KMS-11 (cell line): ENCODE results near the gene NLK.

Source experiments
- H2AFZ ChIP-seq: fragments of 200-600 bp; sonication (generic); 2 replicates; pipeline ENCODE4 v1.6.1; 2016; ENCODE audit warnings: antibody characterized with exemption, mixed run types, low read depth
- H3K27ac ChIP-seq: fragments of 200-600 bp; sonication (generic); 2 replicates; pipeline ENCODE4 v1.6.1; 2016; ENCODE audit warnings: mild to moderate bottlenecking, mixed run types
- H3K27me3 ChIP-seq: fragments of 200-600 bp; sonication (generic); 2 replicates; pipeline ENCODE4 v1.6.1; 2017; ENCODE audit warnings: mild to moderate bottlenecking, low read depth, mixed run types, moderate library complexity; ENCODE audit not compliant: insufficient read depth
- H3K36me3 ChIP-seq: fragments of 200-600 bp; sonication (generic); 2 replicates; pipeline ENCODE4 v1.6.1; 2017; ENCODE audit warnings: mild to moderate bottlenecking, mixed run types; ENCODE audit not compliant: insufficient read depth
- H3K4me1 ChIP-seq: fragments of 200-600 bp; sonication (generic); 2 replicates; pipeline ENCODE4 v1.6.1; 2016; ENCODE audit warnings: mild to moderate bottlenecking, low read depth, mixed run types; ENCODE audit not compliant: poor library complexity, severe bottlenecking
- H3K4me2 ChIP-seq: fragments of 200-600 bp; sonication (generic); 2 replicates; pipeline ENCODE4 v1.7.0; 2016; ENCODE audit warnings: mild to moderate bottlenecking, mixed run types
- H3K4me3 ChIP-seq: fragments of 200-600 bp; sonication (generic); IDR thresholded peaks from 2 replicates; pipeline ENCODE4 v1.6.1; 2017; ENCODE audit warnings: low read depth, low read length, mixed read lengths; ENCODE audit not compliant: insufficient read depth
- H3K79me2 ChIP-seq: fragments of 200-600 bp; sonication (generic); 2 replicates; pipeline ENCODE4 v1.6.1; 2016; ENCODE audit warnings: low read depth, mixed run types; ENCODE audit not compliant: insufficient read depth
- H3K9ac ChIP-seq: fragments of 200-600 bp; sonication (generic); 2 replicates; pipeline ENCODE4 v1.6.1; 2016; ENCODE audit warnings: mild to moderate bottlenecking, mixed run types
- H4K20me1 ChIP-seq: fragments of 200-600 bp; sonication (generic); 2 replicates; pipeline ENCODE4 v1.6.1; 2016; ENCODE audit warnings: mild to moderate bottlenecking, mixed run types; ENCODE audit not compliant: insufficient read depth
- CTCF ChIP-seq: fragments of 200-600 bp; sonication (generic); conservative IDR thresholded peaks from 2 replicates; pipeline ENCODE4 v1.6.1; 2017; ENCODE audit warnings: low read depth, mild to moderate bottlenecking, antibody characterized with exemption, low read length, moderate library complexity, mixed read lengths

The NLK gene

GRCh38 chr17:28144019-28144418, 101.5 kb downstream of the NLK start:
- Histone ChIP-seq H3K4me3 (no peak overlapping the region), H3K4me1 (no peaks in the 10 kb centered on the region), H3K36me3 (no peaks in the 10 kb centered on the region), H3K9ac (no peak overlapping the region), H3K4me2 (no peak overlapping the region), H3K27me3 (no peaks in the 10 kb centered on the region), H4K20me1 (no peaks in the 10 kb centered on the region), H2AFZ (no peak overlapping the region), H3K27ac (no peak overlapping the region), H3K79me2 (no peaks in the 10 kb centered on the region)
- TF ChIP-seq CTCF, result no peak

- Histone ChIP-seq H4K20me1 (no peaks in the 10 kb centered on the region), H3K27ac (no peak overlapping the region), H2AFZ (no peak overlapping the region), H3K9ac (no peak overlapping the region), H3K4me1 (no peaks in the 10 kb centered on the region), H3K4me2 (no peak overlapping the region), H3K4me3 (no peak overlapping the region), H3K36me3 (no peaks in the 10 kb centered on the region), H3K27me3 (no peaks in the 10 kb centered on the region), H3K79me2 (no peaks in the 10 kb centered on the region)
- TF ChIP-seq CTCF, result no peak
These were observed 102.9 kb downstream of the NLK start for GRCh38 chr17:28145348-28145747.

- no peaks in the 10 kb centered on the region for H3K36me3 ChIP-seq
- H3K27me3 ChIP-seq, result no peaks in the 10 kb centered on the region
- no peak for TF ChIP-seq CTCF
These were observed 104.5 kb downstream of the NLK start for GRCh38 chr17:28147017-28147416.

GRCh38 chr17:28151001-28151400, 108.5 kb downstream of the NLK start:
- Histone ChIP-seq H2AFZ (no peak overlapping the region), H3K36me3 (no peaks in the 10 kb centered on the region), H3K4me1 (no peaks in the 10 kb centered on the region), H4K20me1 (no peaks in the 10 kb centered on the region), H3K4me3 (no peak overlapping the region), H3K79me2 (no peaks in the 10 kb centered on the region), H3K4me2 (no peak overlapping the region), H3K27me3 (no peaks in the 10 kb centered on the region), H3K9ac (no peak overlapping the region), H3K27ac (no peak overlapping the region)
- no peak for TF ChIP-seq CTCF

More at GRCh38 chr17:28147017-28147416, 104.5 kb downstream of the NLK start:
- Histone ChIP-seq H3K79me2 (no peaks in the 10 kb centered on the region), H3K4me1 (no peaks in the 10 kb centered on the region), H3K27ac (no peak overlapping the region), H3K4me3 (no peak overlapping the region), H3K9ac (no peak overlapping the region), H4K20me1 (no peaks in the 10 kb centered on the region), H3K4me2 (no peak overlapping the region), H2AFZ (no peak overlapping the region)
